ENCODE measurements around the gene WDR83.
A peak's percentile ranks its signal among the peaks of the same experiment; 100 is the strongest.
"Not testable (repeated sequence)": the region's sequence is repeated elsewhere in the genome, so short reads cannot be mapped to it uniquely, and the experiment has no call there.

WDR83 gene

DNA sequence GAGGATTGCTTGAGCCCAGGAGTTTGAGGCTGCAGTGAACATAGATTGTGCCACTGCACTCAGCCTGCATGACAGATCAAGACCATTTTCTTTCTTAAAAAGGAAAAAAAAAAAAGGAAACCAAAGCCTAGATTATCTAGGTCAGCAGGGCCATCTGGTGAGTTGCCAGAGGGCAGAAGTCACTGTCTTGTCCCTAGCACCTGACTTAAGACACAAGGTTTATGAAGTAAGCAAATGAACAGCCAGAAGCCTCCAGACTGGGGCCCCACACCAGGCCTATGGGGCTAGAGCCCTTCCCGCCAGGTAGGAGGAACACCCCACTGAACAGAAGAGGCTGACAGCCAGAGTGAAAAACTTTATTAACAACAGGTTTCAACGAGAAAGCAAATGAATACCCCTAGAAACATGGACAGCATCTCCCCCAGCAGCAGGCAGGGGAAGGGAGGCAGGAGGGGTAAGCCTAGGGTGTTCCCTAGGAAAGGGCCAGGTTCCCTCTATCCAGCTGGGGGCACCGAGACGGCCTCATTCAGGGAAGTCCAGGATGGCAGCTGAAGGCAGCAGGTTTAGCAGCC, 1.2 kb downstream of the WDR83 start:
- no peaks in the 10 kb centered on the region for H3K9me3 Mint-ChIP-seq

DNA sequence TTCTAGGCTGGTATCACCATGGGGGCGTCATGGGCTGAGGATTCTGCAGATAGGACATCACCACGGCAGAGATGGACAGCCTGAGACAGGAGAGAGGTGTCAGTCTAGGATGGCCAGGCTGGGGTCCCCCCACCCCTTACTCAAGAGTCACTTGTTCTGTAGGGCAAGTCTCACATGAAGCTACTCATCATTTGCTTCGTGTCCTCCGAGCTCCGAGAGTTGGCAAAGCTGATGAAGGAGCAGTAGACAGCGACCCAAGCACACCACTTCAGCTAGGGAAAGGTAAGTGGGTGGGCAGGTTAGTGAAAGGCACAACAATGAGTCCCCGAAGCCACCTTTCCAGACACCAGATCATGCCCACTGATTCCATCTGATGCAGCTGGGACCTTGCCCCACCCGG, 1.7 kb downstream of the WDR83 start:
- CTCF ChIA-PET = interaction anchor here (0.7 to 1.0 kb wide), 4 partner anchors 59 to 871 kb away, joined by 3 read pairs; no protein-coding TSS in a partner anchor
- H3K9me3 Mint-ChIP-seq = no peaks in the 10 kb centered on the region
- H3K27me3 Mint-ChIP-seq = no peaks in the 10 kb centered on the region
- peaks cover 35% of the 10 kb centered on the region for H3K36me3 Mint-ChIP-seq
- DNase-seq = no peak
- H3K4me1 Mint-ChIP-seq = peaks cover 67% of the 10 kb centered on the region
- peak overlapping the region; percentile 99 for H3K27ac Mint-ChIP-seq
- H3K4me3 Mint-ChIP-seq = peak overlapping the region; percentile 82

More for the DNA sequence above, 1.2 kb downstream of the WDR83 start:
- CTCF ChIA-PET = interaction anchor here (0.7 to 1.0 kb wide), 4 partner anchors 59 to 870 kb away, joined by 3 read pairs; no protein-coding TSS in a partner anchor
- DNase-seq = no peak
- Mint-ChIP-seq H3K4me3 (peak overlapping the region; percentile 82), H3K27ac (peak overlapping the region; percentile 99), H3K36me3 (peaks cover 38% of the 10 kb centered on the region), H3K4me1 (peaks cover 68% of the 10 kb centered on the region), H3K27me3 (no peaks in the 10 kb centered on the region)

DNA sequence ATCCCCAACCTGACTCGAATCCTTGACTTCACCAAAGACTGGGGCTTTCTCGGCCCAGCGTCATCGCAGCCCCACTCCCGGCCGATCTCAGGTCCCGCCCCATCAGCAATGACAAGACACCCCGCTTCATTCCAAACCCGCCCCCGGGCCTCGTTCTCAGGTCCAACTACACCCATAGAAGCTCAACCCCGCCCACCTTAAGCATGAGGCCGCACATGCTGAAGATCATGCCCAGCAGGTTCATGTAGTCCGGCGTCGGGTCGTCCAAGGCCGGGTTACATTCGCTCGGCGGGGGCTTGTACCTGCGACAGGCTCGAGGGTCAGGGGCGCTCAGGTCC, 2.3 kb downstream of the WDR83 start:
- Mint-ChIP-seq H3K27ac (peak overlapping the region; percentile 99), H3K9me3 (no peaks in the 10 kb centered on the region), H3K27me3 (no peaks in the 10 kb centered on the region), H3K4me1 (peaks cover 62% of the 10 kb centered on the region), H3K36me3 (peaks cover 31% of the 10 kb centered on the region), H3K4me3 (peak overlapping the region; percentile 82)
- DNase-seq = peak; percentile 82
- CTCF ChIA-PET = interaction anchor here (0.9 to 1.3 kb wide), 3 partner anchors 29 to 871 kb away, joined by 3 read pairs; no protein-coding TSS in a partner anchor

DNA sequence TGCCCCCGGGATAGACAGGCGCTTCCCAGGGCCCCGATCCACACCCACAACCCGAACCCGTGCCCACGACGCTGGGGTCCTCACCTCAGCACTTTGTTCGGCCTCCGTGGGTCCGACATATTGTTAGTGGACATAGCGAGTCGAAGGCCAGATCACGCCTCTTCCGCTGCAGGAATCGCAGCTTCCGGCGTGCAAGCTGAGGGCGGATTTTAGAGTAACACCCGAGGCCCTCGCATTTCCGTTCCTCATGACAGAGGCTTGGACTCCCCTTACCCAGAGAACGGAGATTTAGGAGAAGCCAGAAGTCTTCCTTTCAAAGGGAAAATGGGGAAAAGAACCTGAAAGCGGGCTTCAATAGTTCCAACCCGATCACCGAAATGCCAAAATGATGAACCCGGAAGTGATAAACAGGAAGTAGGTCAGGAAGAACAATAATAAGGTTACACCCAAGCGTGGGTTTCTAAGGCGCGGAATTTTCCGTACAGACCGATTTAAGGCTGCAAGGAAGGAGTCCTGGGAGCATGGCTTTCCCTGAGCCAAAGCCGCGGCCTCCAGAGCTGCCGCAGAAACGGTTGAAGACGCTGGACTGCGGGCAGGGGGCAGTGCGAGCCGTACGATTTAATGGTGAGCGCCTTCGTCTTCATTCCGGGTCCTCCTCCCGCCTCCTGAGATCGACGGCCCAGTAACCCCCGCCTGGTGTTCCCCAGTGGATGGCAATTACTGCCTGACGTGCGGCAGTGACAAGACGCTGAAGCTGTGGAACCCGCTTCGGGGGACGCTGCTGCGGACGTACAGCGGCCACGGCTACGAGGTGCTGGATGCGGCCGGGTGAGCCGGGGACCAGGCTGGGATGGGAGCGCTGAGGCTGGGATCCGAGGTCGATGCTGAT, 2.9 kb downstream of the WDR83 start:
- DNase-seq = peak; percentile 78
- peaks cover 30% of the 10 kb centered on the region for H3K36me3 Mint-ChIP-seq
- H3K4me1 Mint-ChIP-seq = peaks cover 59% of the 10 kb centered on the region
- H3K27me3 Mint-ChIP-seq = no peaks in the 10 kb centered on the region
- H3K9me3 Mint-ChIP-seq = no peaks in the 10 kb centered on the region
- H3K27ac Mint-ChIP-seq = peak overlapping the region; percentile 99
- H3K4me3 Mint-ChIP-seq = peak overlapping the region; percentile 82
- CTCF ChIA-PET = interaction anchor here (0.6 to 1.3 kb wide), 2 partner anchors 30 to 59 kb away, joined by 3 read pairs; no protein-coding TSS in a partner anchor

DNA sequence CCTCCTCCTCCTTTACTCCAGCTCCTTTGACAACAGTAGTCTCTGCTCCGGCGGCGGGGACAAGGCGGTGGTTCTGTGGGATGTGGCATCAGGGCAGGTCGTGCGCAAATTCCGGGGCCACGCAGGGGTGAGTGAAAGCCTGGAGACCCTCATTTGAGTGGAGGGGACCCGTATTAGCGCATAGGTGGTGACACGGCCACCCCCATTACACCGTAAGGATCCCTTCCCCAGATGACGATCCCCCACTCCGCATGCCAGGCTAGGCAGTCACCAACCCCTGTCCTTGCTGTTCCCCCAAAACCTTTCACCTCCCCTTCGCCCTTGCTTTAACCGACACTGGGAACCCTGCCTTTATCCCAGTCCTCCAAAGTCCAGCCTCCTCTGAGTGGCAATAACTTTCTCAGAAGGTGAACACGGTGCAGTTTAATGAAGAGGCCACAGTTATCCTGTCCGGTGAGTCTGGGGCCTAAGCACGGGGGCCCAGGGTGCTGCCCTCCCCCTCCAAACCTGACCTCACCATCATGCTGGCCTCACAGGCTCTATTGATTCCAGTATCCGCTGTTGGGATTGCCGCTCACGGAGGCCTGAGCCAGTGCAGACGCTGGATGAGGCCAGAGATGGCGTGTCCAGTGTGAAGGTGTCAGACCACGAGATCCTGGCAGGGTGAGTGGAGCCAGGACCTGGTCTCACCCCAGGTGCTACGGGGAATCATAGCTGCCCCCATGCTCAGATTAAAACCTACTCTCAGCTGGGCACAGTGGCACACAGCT, 3.7 kb downstream of the WDR83 start:
- H3K27ac Mint-ChIP-seq = peak overlapping the region; percentile 99
- peak overlapping the region; percentile 82 for H3K4me3 Mint-ChIP-seq
- peaks cover 28% of the 10 kb centered on the region for H3K36me3 Mint-ChIP-seq

DNA sequence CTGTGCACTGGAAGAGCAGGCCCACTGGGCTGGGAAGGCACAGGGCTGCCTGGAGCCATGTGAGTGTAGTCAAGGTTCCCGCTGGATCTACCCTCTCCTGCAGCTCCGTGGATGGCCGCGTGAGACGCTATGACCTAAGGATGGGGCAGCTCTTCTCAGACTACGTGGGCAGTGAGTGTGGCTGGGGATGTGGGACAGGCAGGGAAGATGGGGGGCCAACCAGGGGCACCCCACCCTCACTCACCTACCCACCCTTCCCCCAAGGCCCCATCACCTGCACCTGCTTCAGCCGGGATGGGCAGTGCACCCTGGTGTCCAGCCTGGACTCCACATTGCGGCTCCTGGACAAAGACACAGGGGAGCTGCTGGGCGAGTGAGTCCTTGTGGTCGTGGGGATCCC, 6.1 kb downstream of the WDR83 start:
- DNase-seq = no peak
- H3K4me3 Mint-ChIP-seq = no peak overlapping the region
- peaks cover 46% of the 10 kb centered on the region for H3K36me3 Mint-ChIP-seq
- H3K27ac Mint-ChIP-seq = no peak overlapping the region
- no peaks in the 10 kb centered on the region for H3K9me3 Mint-ChIP-seq
- H3K27me3 Mint-ChIP-seq = no peaks in the 10 kb centered on the region
- H3K4me1 Mint-ChIP-seq = peaks cover 47% of the 10 kb centered on the region
- CTCF ChIA-PET = interaction anchor here (1.0 to 6.4 kb wide), 10 partner anchors 12 to 749 kb away, joined by 3 to 35 read pairs (median 4); partner anchors contain the start of gene ZNF709

More for the DNA sequence above, 3.7 kb downstream of the WDR83 start:
- no peak for DNase-seq
- no peaks in the 10 kb centered on the region for H3K9me3 Mint-ChIP-seq
- H3K27me3 Mint-ChIP-seq = no peaks in the 10 kb centered on the region
- CTCF ChIA-PET = interaction anchor here (0.6 to 6.4 kb wide), 5 partner anchors 10 to 106 kb away, joined by 3 to 35 read pairs (median 5); no protein-coding TSS in a partner anchor
- peaks cover 51% of the 10 kb centered on the region for H3K4me1 Mint-ChIP-seq

DNA sequence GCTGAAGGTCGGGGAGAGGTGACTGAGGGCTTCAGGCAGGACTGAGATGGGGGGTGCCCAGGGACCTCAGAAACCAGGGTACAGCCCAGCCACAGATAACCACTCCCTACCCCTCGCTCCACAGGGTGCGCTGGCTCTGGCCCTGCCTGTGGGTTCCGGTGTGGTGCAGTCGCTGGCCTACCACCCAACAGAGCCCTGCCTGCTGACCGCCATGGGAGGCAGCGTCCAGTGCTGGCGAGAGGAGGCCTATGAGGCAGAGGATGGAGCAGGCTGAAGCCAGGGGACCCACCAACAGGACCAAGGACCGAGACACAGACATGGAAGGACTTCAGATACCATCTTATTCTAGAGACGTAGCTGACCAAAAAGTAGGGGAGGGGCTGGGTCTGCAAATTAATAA, 8.8 kb downstream of the WDR83 start:
- no peak overlapping the region for H3K4me3 Mint-ChIP-seq
- H3K36me3 Mint-ChIP-seq = peaks cover 54% of the 10 kb centered on the region
- CTCF ChIA-PET = interaction anchor here (1.6 to 6.4 kb wide), 2 partner anchors 112 to 114 kb away, joined by 5 to 35 read pairs; no protein-coding TSS in a partner anchor
- no peak for DNase-seq
- H3K4me1 Mint-ChIP-seq = peaks cover 36% of the 10 kb centered on the region
- H3K27ac Mint-ChIP-seq = no peak overlapping the region
- H3K27me3 Mint-ChIP-seq = no peaks in the 10 kb centered on the region
- H3K9me3 Mint-ChIP-seq = no peaks in the 10 kb centered on the region

DNA sequence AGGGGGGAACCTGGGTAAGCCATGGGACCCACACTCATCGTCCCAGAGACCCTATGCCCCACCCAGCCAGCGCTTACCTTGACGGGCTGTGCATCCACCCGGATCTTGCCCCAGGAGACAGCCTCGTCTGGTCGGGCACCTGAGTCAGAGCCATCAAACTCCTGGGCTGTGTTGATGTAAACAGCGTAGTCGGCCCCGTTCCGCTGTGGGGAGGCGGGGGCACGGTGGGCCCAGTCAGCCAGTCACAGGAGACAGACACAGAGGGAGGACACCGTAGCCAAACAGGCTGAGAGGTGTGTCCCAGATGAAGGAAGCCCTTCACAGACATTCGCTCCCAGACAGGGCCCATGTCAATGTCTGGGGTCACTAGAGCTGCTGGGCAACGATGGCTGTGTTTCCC, 9.3 kb downstream of the WDR83 start:
- Mint-ChIP-seq H3K27me3 (no peaks in the 10 kb centered on the region), H3K4me3 (no peak overlapping the region), H3K27ac (no peak overlapping the region), H3K9me3 (no peaks in the 10 kb centered on the region), H3K36me3 (peaks cover 55% of the 10 kb centered on the region), H3K4me1 (peaks cover 32% of the 10 kb centered on the region)
- CTCF ChIA-PET = interaction anchor here (1.1 to 6.4 kb wide), 6 partner anchors 10 to 172 kb away, joined by 3 to 35 read pairs (median 4); partner anchors contain the start of genes MAN2B1 and WDR83
- no peak for DNase-seq

DNA sequence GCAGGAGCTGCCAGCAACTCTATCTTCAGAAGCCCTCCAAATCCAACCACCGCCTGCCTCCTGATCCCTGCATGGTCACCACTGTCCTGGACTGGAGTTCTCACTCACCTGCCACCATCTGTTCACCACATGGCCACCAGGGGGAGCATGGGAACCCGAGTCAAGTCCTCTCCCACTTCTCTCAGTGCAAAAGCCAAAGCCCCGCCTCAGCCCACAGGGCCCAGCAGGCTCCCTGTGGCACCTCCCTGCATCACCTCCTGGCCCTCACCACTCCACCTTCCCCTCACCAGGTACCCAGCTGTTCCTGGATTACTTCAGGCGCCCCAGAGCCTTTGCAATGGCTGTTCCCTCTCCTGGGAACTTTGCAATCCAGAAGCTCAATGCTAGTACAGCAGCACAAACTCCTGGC, 9.8 kb downstream of the WDR83 start:
- no peak overlapping the region for H3K4me3 Mint-ChIP-seq
- peaks cover 60% of the 10 kb centered on the region for H3K36me3 Mint-ChIP-seq
- CTCF ChIA-PET = interaction anchor here (0.7 to 6.4 kb wide), 9 partner anchors 10 to 171 kb away, joined by 3 to 35 read pairs (median 4); partner anchors contain the start of genes MAN2B1, WDR83 and ZNF564
- DNase-seq = peak; percentile 92
- H3K4me1 Mint-ChIP-seq = peaks cover 35% of the 10 kb centered on the region
- H3K27me3 Mint-ChIP-seq = no peaks in the 10 kb centered on the region
- no peaks in the 10 kb centered on the region for H3K9me3 Mint-ChIP-seq
- H3K27ac Mint-ChIP-seq = no peak overlapping the region

DNA sequence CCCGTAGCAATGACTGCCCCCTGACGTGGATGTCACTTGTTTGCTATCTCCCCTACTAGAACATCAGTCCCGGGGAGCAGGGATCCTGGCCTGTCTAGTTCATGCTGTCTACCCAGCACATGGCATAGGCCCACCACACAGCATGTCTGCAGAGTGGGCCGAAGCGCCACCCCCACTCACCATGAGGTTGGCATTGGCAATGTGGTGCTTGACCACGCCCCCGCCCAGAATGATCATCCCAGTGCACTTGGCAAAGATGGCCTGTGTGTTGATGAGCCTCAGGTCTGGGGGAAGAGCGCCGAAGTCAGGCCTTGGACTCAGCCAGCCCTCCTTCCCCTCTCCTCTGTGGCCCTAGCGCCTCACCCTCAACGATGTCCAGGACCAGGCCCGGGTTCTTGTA, 10.3 kb downstream of the WDR83 start:
- H3K27me3 Mint-ChIP-seq = no peaks in the 10 kb centered on the region
- H3K9me3 Mint-ChIP-seq = no peaks in the 10 kb centered on the region
- H3K36me3 Mint-ChIP-seq = peaks cover 60% of the 10 kb centered on the region
- H3K4me3 Mint-ChIP-seq = no peak overlapping the region
- H3K4me1 Mint-ChIP-seq = peaks cover 31% of the 10 kb centered on the region
- H3K27ac Mint-ChIP-seq = no peak overlapping the region
- CTCF ChIA-PET = interaction anchor here (0.7 to 2.2 kb wide), 8 partner anchors 11 to 171 kb away, joined by 3 to 6 read pairs (median 4); partner anchors contain the start of genes MAN2B1, WDR83 and ZNF564
- no peak for DNase-seq

DNA sequence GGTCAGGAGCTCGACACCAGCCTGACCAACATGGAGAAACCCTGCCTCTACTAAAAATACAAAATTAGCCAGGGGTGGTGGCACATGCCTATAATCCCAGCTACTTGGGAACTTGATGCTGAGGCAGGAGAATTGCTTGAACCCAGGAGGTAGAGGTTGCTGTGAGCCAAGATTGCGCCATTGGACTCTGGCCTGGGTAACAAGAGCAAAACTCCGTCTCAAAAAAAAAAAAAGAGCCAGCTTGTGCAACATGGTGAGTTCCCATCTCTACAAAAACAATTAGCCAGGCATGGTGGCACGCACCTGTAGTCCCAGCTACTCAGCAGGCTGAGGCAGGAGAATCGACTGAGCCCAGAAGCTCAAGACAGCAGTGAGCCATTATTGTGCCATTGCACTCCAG, 11.4 kb downstream of the WDR83 start:
- not testable (repeated sequence) for H3K9me3 Mint-ChIP-seq, H3K4me3 Mint-ChIP-seq, H3K27me3 Mint-ChIP-seq, DNase-seq, H3K27ac Mint-ChIP-seq
- H3K4me1 Mint-ChIP-seq = peaks cover 31% of the 10 kb centered on the region
- peaks cover 52% of the 10 kb centered on the region for H3K36me3 Mint-ChIP-seq
- CTCF ChIA-PET = interaction anchor here (0.7 to 2.2 kb wide), 4 partner anchors 17 to 288 kb away, joined by 3 to 6 read pairs (median 4); partner anchors contain the start of gene ZNF564

DNA sequence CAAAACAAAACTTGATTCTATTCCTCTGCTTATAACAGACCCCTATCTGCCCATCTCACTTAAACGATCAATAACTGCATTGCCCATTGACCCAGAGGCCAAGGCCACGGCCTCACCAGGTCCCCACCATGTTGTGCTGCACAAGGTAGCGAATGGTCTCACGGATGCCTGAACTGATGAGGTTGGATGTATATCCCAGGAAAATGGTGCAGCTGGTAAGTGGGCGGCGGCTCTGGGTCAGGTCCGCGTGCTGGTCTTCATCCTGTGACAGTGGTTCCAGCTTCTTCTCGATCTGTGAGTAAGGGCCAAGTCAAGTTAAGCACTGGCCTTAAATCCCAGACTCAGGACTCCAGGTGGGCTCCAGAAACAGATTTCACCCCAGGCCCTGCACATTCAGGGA, 13.4 kb downstream of the WDR83 start:
- H3K4me3 Mint-ChIP-seq = peak overlapping the region; percentile 87
- no peaks in the 10 kb centered on the region for H3K27me3 Mint-ChIP-seq
- peaks cover 41% of the 10 kb centered on the region for H3K36me3 Mint-ChIP-seq
- peak overlapping the region; percentile 28 for H3K27ac Mint-ChIP-seq
- CTCF ChIA-PET = interaction anchor here (1.3 to 1.7 kb wide), 3 partner anchors 9 to 46 kb away, joined by 3 to 5 read pairs (median 3); no protein-coding TSS in a partner anchor
- H3K4me1 Mint-ChIP-seq = peaks cover 30% of the 10 kb centered on the region
- no peak for DNase-seq
- no peaks in the 10 kb centered on the region for H3K9me3 Mint-ChIP-seq
